NCI-H345 treated with DMSO at 0.1 percent for 48 hours (cell line): ENCODE measurements around the gene CPNE4.
"Not testable (repeated sequence)": the region's sequence is repeated elsewhere in the genome, so short reads cannot be mapped to it uniquely, and the experiment has no call there.

Source experiments
- DNase-seq: peaks from one replicate; lab custom pipeline; 2025; ENCODE audit not compliant: unreplicated experiment; lab: John Stamatoyannopoulos, UW

CPNE4 gene

DNA sequence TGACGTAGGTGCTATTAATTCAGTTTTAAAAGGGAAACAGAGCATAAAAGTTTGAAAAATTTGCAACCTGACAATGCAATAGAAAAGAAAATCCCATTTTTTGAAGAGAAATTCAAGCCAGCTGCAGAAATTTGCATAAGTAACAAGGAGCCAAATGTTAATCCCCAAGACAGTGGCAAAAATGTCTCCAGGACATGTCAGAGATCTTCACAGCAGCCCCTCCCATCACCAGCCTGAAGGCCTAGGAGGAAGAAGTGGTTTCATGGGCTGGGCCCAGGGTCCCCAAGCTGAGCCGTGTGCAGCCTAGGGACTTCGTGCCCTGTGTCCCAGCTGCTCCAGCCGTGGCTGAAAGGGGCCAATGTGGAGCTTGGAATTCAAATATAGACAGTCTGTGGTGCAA, 148.9 kb downstream of the CPNE4 start:
- not testable (repeated sequence) for DNase-seq

DNA sequence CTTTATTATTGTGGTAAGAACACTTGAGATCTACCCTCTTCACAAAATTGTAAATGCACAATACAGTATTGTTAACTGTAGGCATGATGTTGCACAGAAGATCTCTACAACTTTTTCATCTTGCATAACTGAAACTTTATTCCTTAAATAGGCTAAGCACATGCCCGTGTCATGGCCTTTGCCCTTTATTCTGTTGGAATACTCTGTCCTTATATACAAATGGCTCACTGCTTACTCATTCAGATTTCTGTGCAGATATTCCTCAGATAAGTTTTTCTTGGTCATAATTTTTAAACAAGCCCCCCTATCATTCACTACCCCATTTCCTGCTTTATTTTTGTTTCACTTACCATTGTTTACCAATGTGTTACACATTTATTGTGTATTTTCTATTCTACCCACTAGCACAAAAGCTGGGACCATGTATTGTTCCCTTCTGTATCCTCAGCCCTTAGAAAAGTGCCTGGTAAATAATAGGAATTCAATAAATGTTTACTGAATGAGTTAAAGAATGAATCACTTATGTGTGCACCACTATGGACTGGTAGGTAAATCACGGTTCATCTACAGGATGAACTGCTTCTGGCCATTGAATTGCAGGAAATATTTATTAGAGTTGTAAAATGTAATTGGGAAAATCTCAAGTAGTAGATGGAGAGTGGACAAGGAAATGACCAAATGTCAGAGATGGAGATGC, 151.0 kb downstream of the CPNE4 start:
- DNase-seq: no peak

DNA sequence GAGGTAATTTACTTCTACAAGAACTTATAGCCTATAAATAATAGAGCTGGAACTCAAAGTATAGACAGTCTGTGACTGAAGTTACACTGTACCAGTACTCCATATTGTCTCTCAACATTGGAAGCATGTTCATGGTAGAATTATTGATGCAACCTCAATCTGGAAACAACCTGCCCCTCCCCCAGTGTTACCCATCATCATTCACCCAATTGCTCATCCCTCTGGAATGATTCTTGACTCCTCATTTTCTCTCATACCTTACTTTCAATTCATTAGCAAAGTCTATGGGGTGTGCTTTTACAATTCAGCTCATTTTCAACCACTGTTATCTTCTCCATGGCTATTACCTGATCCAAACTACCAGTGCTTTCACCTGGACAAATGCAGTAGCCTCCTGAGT, 151.7 kb downstream of the CPNE4 start:
- no peak for DNase-seq

DNA sequence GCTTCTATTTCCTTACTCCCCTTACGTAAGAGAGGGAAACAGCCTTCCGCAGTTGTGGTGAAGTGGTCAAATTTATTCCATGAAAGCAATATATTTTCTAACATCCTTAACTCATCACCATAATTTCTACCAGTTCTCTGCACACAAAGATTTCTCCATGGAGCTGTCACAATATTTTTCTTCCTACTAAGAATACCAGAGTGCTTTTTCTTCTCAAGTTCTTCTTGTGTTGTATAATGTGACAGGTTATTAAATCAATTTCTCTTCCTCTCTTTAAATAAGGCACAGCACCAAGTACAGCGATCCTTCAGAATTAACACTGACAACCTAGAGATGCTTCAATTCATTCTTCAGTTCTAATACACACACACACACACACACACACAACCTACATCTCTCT, 153.0 kb downstream of the CPNE4 start:
- no peak for DNase-seq

DNA sequence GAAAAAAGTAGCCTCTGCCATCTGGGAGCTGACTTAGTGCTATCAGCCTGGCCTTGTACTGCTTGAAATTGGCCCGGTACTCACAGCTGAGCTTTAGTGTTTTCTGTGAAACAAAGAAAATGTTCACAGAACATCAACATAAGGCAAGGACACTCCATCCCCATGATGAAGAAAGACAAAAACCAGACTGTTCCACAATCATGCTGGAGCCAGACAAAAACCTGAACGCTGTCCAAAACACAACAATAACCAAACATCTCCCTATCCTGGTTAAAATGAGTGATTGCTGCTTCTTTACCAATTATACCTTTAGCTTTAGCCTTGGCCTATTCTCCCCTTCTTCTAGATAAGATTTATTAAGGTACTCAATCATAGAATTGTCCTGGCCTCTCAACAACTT, 153.9 kb downstream of the CPNE4 start:
- DNase-seq: no peak

DNA sequence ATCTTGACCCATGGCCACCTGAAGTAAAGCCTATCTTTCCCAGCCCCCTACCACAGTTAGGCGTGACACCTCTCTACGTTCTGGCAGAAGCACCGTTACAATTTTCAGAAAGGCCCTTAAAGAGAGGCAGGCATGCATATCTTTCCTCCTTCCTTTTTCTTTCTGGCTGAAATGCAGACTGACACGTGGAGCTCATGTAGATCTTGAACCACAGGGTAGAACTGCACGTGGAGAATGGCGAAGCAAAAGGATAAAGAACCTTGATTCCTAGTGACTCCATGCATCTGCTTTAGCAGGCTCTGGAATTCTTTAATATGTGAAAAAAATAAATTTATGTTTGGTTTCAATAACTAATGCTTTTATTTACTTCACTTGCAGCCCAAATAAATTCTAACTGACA, 166.6 kb downstream of the CPNE4 start:
- no peak for DNase-seq

DNA sequence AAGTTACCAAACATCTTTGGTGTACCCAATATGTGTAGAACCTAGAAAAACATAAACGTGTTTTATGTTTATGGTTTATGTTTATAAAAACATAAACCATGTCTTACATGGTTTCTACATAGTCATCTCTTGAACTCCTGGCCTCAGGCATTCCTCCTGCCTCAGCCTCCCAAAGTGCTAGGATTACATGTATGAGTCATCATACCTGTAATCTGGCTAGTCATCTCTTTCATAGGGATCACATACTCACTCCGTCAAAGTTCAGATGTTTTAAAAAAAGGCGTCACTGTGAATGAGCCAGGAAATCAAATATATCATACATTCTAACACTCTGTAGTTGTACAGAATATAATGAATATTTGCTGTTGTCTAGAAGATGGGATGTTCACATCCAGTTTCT, 178.6 kb downstream of the CPNE4 start:
- no peak for DNase-seq

DNA sequence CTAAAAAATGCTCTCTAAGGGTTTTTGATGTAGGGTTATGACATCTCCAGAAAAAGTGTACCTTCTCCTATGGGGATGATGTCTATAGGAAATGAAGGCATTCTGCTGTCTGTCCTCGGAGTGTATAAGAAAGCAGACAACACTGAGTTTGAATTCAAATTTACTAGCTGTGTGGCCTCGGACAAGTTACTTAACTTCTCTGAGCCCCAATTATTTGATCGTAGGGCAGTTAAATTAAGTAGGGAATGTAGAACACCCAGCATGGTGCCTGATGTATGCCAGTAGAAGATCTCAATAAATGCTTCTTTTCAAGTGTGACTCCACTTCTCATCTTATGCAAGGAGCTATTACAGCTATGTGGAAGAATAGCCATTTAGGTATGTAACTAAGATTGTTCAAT, 184.6 kb downstream of the CPNE4 start:
- no peak for DNase-seq

DNA sequence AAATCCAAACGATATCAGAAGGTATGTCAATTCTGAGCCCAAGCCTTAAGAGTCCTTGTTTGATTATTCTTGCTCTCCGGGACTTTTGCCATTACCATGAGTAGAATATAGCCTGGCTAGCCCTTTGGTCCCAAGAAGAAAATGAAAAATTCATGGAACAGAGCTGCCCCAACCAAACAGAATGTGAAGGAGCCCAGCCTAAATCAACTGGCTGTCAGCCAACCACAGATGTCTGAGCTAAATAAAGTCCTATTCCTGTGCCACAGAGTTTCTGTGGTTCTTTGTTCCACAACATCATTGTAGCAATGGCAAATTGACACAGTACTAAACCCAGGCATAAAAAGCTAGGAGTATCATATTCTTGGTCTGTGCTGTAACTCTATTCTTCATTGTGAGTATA, 185.2 kb downstream of the CPNE4 start:
- DNase-seq: no peak

DNA sequence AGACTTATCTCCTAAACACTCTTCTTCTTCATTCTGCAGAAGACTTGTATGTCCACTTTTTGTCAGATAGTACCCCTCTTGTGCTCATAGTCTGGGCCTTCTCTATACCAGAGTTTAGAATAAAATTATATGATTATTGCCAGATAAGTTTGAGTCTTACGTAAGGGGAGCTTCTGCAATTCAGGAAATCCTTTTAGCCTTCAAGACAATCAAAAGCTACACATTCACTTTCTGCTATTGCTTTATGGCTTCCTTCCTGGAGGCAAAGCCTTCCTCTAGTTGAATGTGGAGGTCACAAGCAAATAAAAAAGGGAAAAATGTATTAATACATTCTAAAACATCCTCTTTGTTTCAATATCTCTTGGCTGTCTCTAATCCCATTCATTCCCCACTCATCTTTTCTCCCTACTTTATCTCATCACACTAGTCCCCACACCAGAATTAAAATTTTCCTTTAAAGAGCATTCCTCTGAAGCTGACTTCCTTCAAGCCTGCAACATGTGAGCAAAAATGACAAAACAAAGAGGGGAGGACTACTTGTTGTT, 186.8 kb downstream of the CPNE4 start:
- DNase-seq: no peak

DNA sequence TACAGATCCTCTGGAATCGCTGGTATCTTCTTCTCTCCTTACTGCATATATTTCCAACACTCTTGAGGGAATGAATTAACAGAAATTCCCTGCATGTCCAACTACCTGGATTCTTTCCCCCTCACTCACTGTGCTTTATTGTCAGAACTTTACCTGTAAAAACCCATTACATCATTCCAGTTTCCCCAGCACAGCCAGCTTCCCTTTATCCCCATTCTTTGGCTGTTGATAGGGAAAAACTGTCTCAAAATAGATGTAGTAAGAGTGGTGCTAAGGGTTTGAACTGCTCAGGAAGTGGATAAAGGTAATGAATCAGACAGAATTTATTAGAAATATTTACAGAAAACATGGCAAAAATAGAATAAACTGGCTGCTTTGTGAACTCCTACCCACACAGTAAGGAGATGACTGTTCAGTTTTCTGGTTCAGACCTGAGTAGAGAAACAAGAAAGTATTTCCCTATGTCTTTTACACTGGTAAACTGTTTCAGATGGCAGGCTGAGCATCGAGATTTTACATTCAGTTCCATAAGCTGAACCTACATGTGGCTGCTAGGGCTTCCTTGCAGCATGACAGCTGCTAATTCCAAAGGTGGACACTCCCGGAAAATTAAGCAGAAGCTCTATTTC, 188.4 kb downstream of the CPNE4 start:
- DNase-seq: no peak

DNA sequence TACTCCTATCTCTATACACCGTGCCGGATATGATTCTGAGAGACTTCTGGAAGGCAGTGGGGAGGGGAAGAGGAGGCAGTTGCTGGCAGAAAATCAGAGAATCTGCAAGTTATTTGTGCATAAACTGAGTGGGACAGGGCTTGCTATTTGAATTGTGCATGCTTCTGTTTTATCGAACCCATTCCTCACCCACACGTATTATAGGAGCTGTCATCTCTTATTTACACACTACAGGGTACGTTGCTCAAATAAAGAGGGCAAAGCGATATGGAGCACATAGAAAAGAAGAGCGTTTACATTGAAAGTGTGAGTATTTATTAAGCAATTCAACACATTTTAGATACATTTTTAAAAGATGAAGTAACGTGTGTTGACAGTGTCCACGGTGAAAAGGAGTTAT, 191.6 kb downstream of the CPNE4 start:
- DNase-seq: no peak

DNA sequence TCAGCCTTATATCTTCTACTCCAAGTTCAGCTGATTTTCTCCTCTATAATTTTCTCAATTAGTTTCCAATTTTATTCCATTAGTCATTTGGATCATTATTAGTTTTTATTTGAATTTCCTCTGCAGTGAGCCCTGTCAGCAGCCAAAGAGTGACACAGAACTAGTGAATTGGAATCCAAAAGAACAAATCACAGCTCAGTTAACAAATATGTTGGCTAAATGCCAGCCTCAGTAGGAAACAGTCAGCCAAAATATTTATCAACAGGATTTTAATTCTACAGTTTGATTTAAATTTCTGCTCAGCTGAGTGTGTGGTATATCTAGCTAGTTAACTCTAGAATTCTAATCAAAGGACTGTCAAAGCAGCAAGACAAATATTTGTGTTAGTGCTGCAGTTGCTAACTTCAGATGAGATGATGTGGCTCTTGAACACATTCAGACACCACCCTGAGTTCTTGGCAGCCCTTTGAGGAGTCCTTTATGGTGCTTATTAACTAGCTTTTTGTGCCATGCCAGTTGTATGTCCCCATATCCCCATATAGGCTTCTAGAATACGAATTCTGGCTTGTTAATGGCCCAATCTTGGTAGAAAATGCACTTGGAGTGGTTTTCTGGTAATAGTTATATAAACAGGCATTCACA, 194.5 kb downstream of the CPNE4 start:
- no peak for DNase-seq

DNA sequence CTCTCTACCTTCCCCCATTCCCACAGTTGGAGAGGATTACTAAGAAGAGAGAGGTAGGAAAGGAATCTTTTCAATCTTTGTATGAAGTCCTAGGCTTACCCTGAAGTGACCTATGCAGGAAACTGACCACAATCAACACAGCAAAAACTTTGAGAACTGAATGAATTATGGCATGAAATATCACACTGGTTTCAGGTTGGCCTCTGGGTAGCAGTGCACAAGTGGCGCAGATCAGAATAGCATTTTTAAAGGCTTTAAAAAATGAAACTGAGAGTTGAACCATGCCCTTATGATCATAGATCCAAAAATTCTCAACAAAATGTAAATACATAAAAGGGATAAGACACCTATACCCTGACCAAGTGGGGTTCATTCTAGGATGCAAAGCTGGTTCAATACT, 198.9 kb downstream of the CPNE4 start:
- DNase-seq: no peak

DNA sequence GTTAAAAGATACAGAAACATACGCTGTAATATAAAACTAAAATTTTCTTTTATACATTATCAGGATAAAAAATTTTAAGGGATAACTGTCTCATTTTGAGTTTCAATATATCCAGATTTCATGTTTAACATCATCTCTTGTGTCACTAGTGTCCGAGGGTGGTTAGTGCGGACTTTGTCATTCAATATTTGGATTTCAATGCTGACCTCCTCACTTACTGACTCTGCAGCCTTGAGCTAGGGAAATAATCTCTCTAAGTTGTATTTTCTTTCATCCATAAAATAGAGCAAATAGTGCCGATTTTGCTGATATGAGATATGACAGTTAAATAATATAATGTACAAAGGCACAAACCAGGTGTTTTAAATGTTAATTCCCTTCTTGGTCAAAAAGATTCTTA, 203.2 kb downstream of the CPNE4 start:
- DNase-seq: no peak

DNA sequence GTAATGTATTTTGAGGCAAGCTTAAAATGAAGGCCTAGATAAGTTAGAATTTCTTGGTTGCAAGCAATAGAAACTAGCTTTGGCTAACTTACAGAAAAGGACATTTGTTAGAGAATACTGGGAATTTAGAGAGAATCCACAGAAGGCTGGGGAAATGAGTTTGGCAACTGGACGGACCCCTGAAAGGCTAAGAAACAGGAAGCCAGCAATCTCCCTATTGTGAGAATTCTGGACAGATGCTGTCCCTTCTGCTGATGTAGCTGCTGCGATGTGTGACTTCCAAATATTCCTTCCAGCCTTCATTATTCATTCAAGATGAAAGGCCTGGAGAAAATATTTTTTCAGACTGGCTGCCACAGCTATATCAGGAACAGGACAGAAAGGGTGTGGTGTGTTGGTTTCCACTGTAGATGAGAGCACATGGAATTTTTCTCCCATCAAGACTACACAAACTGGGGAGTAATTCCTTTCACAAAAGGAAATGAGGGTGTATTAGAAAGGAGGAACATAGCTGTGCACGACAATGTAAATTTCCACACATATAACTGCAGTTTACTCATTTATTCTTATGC, 213.5 kb downstream of the CPNE4 start:
- DNase-seq: no peak

DNA sequence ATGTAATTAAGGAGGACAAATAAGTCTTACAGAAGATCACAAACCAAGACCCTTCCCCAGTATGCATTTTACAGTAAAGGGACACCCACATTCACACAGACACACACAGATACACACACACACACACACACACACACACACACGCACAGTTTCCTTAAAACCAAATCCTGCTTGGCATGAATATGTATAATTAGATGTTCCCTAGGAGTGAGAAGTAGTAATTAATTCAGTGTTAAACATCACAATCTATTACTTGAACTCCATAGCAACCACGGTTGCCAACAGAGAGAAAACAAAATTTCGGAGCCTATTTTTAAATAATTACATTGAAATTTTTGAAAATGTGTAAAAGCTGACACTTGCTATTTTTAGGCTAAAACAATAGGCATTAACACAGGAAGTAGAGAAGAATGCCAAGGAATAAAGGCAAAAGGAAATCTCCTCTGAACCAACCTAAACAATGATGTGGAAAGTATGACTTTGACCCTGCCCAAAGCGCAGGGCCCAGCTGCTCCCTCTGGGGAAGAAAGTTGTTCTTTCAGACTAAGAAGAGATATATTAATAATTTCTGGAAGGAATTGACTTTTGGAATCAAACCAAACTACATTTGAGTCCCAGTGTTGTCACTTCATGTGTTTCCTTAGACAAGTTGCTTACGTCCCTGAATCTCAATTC, 215.3 kb downstream of the CPNE4 start:
- DNase-seq: no peak

DNA sequence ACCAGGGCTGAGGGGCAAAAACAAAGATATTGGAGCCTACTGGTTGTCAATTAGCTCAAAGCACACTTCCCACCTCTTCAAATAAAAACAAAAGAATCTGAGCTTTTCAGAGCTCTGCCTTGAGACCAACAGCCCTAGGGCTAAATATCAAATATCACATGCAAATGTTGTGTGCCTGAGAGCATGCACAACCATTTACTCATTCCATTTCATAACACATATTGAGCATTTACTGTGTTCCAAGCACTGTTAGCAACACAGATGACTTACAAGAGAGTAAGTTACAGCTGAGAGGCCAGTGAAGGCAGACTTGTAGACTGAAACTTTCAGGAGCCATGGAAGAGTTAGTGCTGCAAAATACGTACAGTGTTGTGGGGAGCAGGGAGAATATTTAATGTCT, 222.4 kb downstream of the CPNE4 start:
- DNase-seq: no peak

DNA sequence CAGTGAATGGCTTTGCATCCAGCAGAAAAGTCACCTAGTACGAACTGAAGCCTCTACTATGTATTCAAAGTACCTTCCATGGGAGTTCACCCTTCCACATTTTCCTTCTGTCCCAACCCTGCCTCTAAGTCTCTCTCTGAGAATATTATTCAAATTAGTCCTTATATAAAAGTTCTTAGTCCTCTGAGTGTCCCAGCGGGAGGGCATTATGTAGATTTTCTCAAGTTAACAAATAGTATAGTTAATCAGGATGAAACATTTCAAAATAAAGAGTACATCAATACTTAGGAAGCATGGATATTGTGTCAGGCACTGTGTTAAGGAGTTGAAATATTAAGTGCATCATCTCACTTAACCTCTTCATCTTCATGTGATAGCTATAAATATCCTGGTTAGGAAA, 223.3 kb downstream of the CPNE4 start:
- no peak for DNase-seq

DNA sequence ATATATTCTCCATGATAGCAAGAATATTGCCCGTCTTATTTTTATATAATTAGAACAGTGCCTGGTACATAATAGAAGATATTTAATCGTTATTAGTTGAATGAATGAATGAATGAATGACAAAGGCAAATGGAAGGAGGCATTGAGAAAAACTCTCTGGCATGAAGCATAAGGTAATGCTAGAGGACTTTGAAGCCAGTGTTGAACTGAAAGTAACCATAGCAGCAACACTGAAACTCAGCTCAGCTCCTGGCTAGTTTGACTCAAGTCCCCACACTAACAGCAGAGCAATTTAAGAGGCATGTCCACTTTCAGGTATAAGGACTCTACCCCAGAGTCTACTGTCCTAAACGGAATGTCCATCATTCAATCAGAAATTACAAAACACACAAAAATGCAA, 227.0 kb downstream of the CPNE4 start:
- no peak for DNase-seq

DNA sequence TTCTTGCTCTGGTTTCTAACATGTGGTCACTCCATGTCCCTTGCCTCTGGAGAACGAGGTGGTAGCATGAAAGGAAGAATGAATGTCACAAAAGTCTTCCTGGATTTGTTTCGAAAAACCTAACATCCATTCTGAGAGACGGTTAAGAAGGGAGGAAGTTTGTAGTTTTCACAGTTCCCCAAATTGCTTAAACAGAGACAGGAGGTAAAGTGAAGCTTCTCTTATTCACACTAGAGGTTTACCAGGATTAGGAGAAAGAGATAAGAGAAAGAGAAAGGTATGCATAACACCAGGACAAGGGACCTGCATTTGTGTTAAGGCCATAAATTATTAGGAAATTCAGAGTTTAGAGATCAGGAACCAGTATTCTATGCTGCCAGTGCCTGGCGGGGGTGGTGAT, 228.1 kb downstream of the CPNE4 start:
- DNase-seq: no peak
